H9 (cell line): Measurements from ENCODE around the gene KCNMA1. TPM values are rescaled to one million over a fixed set of nuclear protein-coding genes. Genes with fewer than 3 reads are reported as not detected.

Source experiments
- DNase-seq: peaks from one replicate; pipeline ENCODE4 v3.0.0-alpha.2; 2017
- H2AFZ ChIP-seq: one replicate; pipeline ENCODE4 v1.6.1; 2013; ENCODE audit warnings: mild to moderate bottlenecking, low read length, control low read depth, moderate library complexity
- H2AK5ac ChIP-seq: 2 replicates; pipeline ENCODE4 v1.6.1; 2013; ENCODE audit warnings: low read length, control low read depth, mixed read lengths; ENCODE audit not compliant: insufficient read length
- H2BK120ac ChIP-seq: one replicate; pipeline ENCODE4 v1.6.1; 2013; ENCODE audit warnings: low read depth, mild to moderate bottlenecking, low read length, control low read depth, inconsistent platforms; ENCODE audit not compliant: poor library complexity, severe bottlenecking
- H2BK12ac ChIP-seq: 2 replicates; pipeline ENCODE4 v1.6.1; 2013; ENCODE audit warnings: low read length, control low read depth, mixed read lengths, low read depth; ENCODE audit not compliant: insufficient read length
- H2BK15ac ChIP-seq: 2 replicates; pipeline ENCODE4 v1.6.1; 2013; ENCODE audit warnings: low read depth, low read length, control low read depth
- H2BK20ac ChIP-seq: one replicate; pipeline ENCODE4 v1.6.1; 2013; ENCODE audit warnings: low read depth, mild to moderate bottlenecking, low read length, control low read depth, inconsistent platforms; ENCODE audit not compliant: poor library complexity, severe bottlenecking
- H2BK5ac ChIP-seq: 2 replicates; pipeline ENCODE4 v1.6.1; 2013; ENCODE audit warnings: low read length, control low read depth, mixed read lengths; ENCODE audit not compliant: insufficient read length
- H3K14ac ChIP-seq: 2 replicates; pipeline ENCODE4 v1.6.1; 2013; ENCODE audit warnings: low read length, control low read depth; ENCODE audit not compliant: insufficient read depth
- H3K18ac ChIP-seq: 2 replicates; pipeline ENCODE4 v1.6.1; 2013; ENCODE audit warnings: low read depth, mild to moderate bottlenecking, mixed read lengths, low read length, control low read depth; ENCODE audit not compliant: insufficient read length
- H3K23ac ChIP-seq: 2 replicates; pipeline ENCODE4 v1.6.1; 2013; ENCODE audit warnings: low read length, control low read depth, mixed read lengths, low read depth; ENCODE audit not compliant: insufficient read length
- H3K23me2 ChIP-seq: 2 replicates; pipeline ENCODE4 v1.6.1; 2013; ENCODE audit warnings: low read depth, mild to moderate bottlenecking, mixed read lengths, low read length, control low read depth; ENCODE audit not compliant: insufficient read length, poor library complexity, severe bottlenecking
- H3K27ac ChIP-seq: 2 replicates; pipeline ENCODE4 v1.5.1; 2013; ENCODE audit warnings: low read length, control low read depth, mixed read lengths, low read depth; ENCODE audit not compliant: insufficient read length
- H3K27me3 ChIP-seq: 2 replicates; pipeline ENCODE4 v1.6.1; 2013; ENCODE audit warnings: low read length, control low read depth, inconsistent platforms; ENCODE audit not compliant: insufficient read depth
- H3K4ac ChIP-seq: 2 replicates; pipeline ENCODE4 v1.6.1; 2013; ENCODE audit warnings: low read depth, mild to moderate bottlenecking, control low read depth, inconsistent platforms, low read length, moderate library complexity
- H3K4me1 ChIP-seq: 2 replicates; pipeline ENCODE4 v1.6.1; 2013; ENCODE audit warnings: low read length, control low read depth, inconsistent platforms; ENCODE audit not compliant: insufficient read depth
- H3K4me2 ChIP-seq: 2 replicates; pipeline ENCODE4 v1.6.1; 2013; ENCODE audit warnings: low read length, control low read depth, mixed read lengths; ENCODE audit not compliant: insufficient read length, insufficient read depth
- H3K56ac ChIP-seq: 2 replicates; pipeline ENCODE4 v1.6.1; 2013; ENCODE audit warnings: low read depth, mild to moderate bottlenecking, mixed read lengths, low read length, control low read depth; ENCODE audit not compliant: insufficient read length
- H3K79me1 ChIP-seq: 2 replicates; pipeline ENCODE4 v1.6.1; 2013; ENCODE audit warnings: low read depth, mild to moderate bottlenecking, moderate library complexity, low read length, control low read depth, inconsistent platforms; ENCODE audit not compliant: insufficient read depth, poor library complexity, severe bottlenecking
- H3K79me2 ChIP-seq: 2 replicates; pipeline ENCODE4 v1.6.1; 2013; ENCODE audit warnings: low read length, control low read depth, inconsistent platforms; ENCODE audit not compliant: insufficient read depth
- H3K9ac ChIP-seq: 2 replicates; pipeline ENCODE4 v1.6.1; 2013; ENCODE audit warnings: low read length, control low read depth, mixed read lengths; ENCODE audit not compliant: insufficient read length; ENCODE audit errors: extremely low read depth
- H3K9me3 ChIP-seq: one replicate; pipeline ENCODE4 v1.6.1; 2013; ENCODE audit warnings: low read depth, low read length, inconsistent platforms; ENCODE audit not compliant: control insufficient read depth
- H3T11ph ChIP-seq: one replicate; pipeline ENCODE4 v1.6.1; 2013; ENCODE audit warnings: mild to moderate bottlenecking, low read length, control low read depth, inconsistent platforms
- H4K20me1 ChIP-seq: one replicate; pipeline ENCODE4 v1.6.1; 2013; ENCODE audit not compliant: control insufficient read depth, insufficient read length, insufficient read depth
- H4K5ac ChIP-seq: 2 replicates; pipeline ENCODE4 v1.6.1; 2013; ENCODE audit warnings: low read depth, mild to moderate bottlenecking, mixed read lengths, low read length, control low read depth; ENCODE audit not compliant: insufficient read length
- H4K8ac ChIP-seq: replicated peaks from 2 replicates; pipeline ENCODE4 v1.6.1; 2013; ENCODE audit warnings: low read length, control low read depth, mixed read lengths, low read depth; ENCODE audit not compliant: insufficient read length
- H4K91ac ChIP-seq: 2 replicates; pipeline ENCODE4 v1.6.1; 2013; ENCODE audit warnings: low read depth, mild to moderate bottlenecking, moderate library complexity, mixed read lengths, low read length, control low read depth; ENCODE audit not compliant: insufficient read length
- H3K27ac Mint-ChIP-seq, 3 experiments: 2 replicates in 2 of 3; 3 replicates in 1 of 3; pipeline ENCODE4 v1.8.0; 2020 to 2021; ENCODE audit warnings: mixed read lengths in 3 of 3, mild to moderate bottlenecking in 1 of 3, moderate library complexity in 1 of 3
- H3K27me3 Mint-ChIP-seq: 2 replicates; pipeline ENCODE4 v1.8.0; 2021; ENCODE audit warnings: low read depth, mild to moderate bottlenecking, moderate library complexity, mixed read lengths
- H3K36me3 Mint-ChIP-seq, 3 experiments: 2 replicates in 2 of 3; 3 replicates in 1 of 3; pipeline ENCODE4 v1.8.0; 2020 to 2021; ENCODE audit warnings: low read depth in 3 of 3, mixed read lengths in 3 of 3; ENCODE audit not compliant: insufficient read depth in 1 of 3
- H3K4me1 Mint-ChIP-seq, 2 experiments: 2 replicates each; pipeline ENCODE4 v1.8.0; 2020; ENCODE audit warnings: mixed read lengths in 2 of 2
- H3K4me3 Mint-ChIP-seq, 2 experiments: 2 replicates in 1 of 2; 3 replicates in 1 of 2; pipeline ENCODE4 v1.8.0; 2020 to 2021; ENCODE audit warnings: mild to moderate bottlenecking in 2 of 2, mixed read lengths in 2 of 2, moderate library complexity in 1 of 2
- H3K9me3 Mint-ChIP-seq, 2 experiments: 2 replicates in 1 of 2; 3 replicates in 1 of 2; pipeline ENCODE4 v1.8.0; 2020; ENCODE audit warnings: mild to moderate bottlenecking in 2 of 2, mixed read lengths in 2 of 2, moderate library complexity in 1 of 2
- CTCF ChIP-seq: fragments of 200-600 bp; sonication (generic); conservative IDR thresholded peaks from 3 replicates; pipeline ENCODE4 v1.8.0; 2021; ENCODE audit warnings: antibody characterized with exemption, mild to moderate bottlenecking
- total RNA-seq: library from RNA; stranded (reverse); gene quantifications from 2 replicates; pipeline ENCODE4 v1.2.1, GENCODE V29; 2021

The KCNMA1 gene
- total RNA-seq, 1 experiment from 2014 or later: 2.0 TPM

- peaks cover 2% of the 10 kb centered on the region; the same call in 1 of the 2 replicates for H3K27me3 Mint-ChIP-seq
- Histone ChIP-seq H3K23ac (no peak overlapping the region), H2BK20ac (no peak overlapping the region), H3K56ac (no peak overlapping the region), H3K27me3 (no peaks in the 10 kb centered on the region), H2AFZ (no peak overlapping the region), H3K14ac (no peak overlapping the region), H3K79me2 (no peaks in the 10 kb centered on the region), H4K8ac (no peak overlapping the region), H3K4ac (no peak overlapping the region), H4K91ac (no peak overlapping the region), H4K20me1 (no peaks in the 10 kb centered on the region), H3K18ac (no peak overlapping the region), H2BK120ac (no peak overlapping the region), H3K4me2 (no peak overlapping the region), H2AK5ac (no peak overlapping the region), H3K9me3 (no peaks in the 10 kb centered on the region), H2BK15ac (no peak overlapping the region), H3K4me1 (no peaks in the 10 kb centered on the region), H3K27ac (no peak overlapping the region), H3K9ac (no peak overlapping the region), H2BK5ac (no peak overlapping the region), H3T11ph (no peak overlapping the region), H4K5ac (no peak overlapping the region), H3K79me1 (no peaks in the 10 kb centered on the region), H2BK12ac (no peak overlapping the region), H3K23me2 (no peaks in the 10 kb centered on the region)
- H3K9me3 Mint-ChIP-seq: no peaks in the 10 kb centered on the region
- peak overlapping the region in 1 of 3 experiments; percentile 79; a peak in 1 of 7 replicates for H3K27ac Mint-ChIP-seq
- TF ChIP-seq CTCF: no peak
- H3K36me3 Mint-ChIP-seq: no peaks in the 10 kb centered on the region
- DNase-seq: no peak
- H3K4me1 Mint-ChIP-seq: peaks cover 0 to 4% of the 10 kb centered on the region in 2 experiments; a peak in 1 of 4 replicates
- no peak overlapping the region for H3K4me3 Mint-ChIP-seq
These were observed 585.8 kb downstream of the KCNMA1 start for GRCh38 chr10:77051837-77052236.
